HepG2 (cell line): ENCODE results near the gene PIGBOS1. TPM values are rescaled to one million over a fixed set of nuclear protein-coding genes. Genes with fewer than 3 reads are reported as not detected.

Source experiments
- ARHGAP35 ChIP-seq: sonication (generic); formaldehyde crosslinking; IDR thresholded peaks from 2 replicates; pipeline ENCODE4 v1.9.0; 2022; ENCODE audit warnings: mild to moderate bottlenecking, inconsistent platforms, moderate library complexity, missing genetic modification reagents, borderline replicate concordance
- ELF3 ChIP-seq: IDR thresholded peaks from 2 replicates; pipeline ENCODE4 v1.6.1; 2016; ENCODE audit warnings: missing genetic modification reagents, missing compliant biosample characterization
- KLF11 ChIP-seq: IDR thresholded peaks from 2 replicates; pipeline ENCODE4 v1.6.1; 2016; ENCODE audit warnings: missing compliant biosample characterization
- NCOR1 ChIP-seq: fragments of 200-600 bp; sonication (generic); IDR thresholded peaks from 2 replicates; pipeline ENCODE4 v1.7.0; 2017; ENCODE audit warnings: antibody characterized with exemption, low read length, borderline replicate concordance
- POLR2A ChIP-seq, 2 experiments: IDR thresholded peaks; 2 replicates each; pipeline ENCODE4 v1.6.1; 2011; ENCODE audit warnings: low read depth in 2 of 2, low read length in 2 of 2, mild to moderate bottlenecking in 1 of 2, moderate library complexity in 1 of 2; ENCODE audit not compliant: insufficient read depth in 1 of 2
- SMARCE1 ChIP-seq: fragments of 450-650 bp; IDR thresholded peaks from 2 replicates; pipeline ENCODE4 v1.6.1; 2017; ENCODE audit warnings: borderline replicate concordance
- ZNF282 ChIP-seq: fragments of 450-650 bp; IDR thresholded peaks from 2 replicates; pipeline ENCODE4 v1.6.1; 2018; ENCODE audit not compliant: partially characterized antibody
- ZNF407 ChIP-seq: sonication (generic); formaldehyde crosslinking; IDR thresholded peaks from one replicate; pipeline ENCODE4 v1.5.1; 2020; ENCODE audit warnings: mild to moderate bottlenecking, missing genetic modification reagents; ENCODE audit errors: not compliant biosample characterization
- ZNF567 ChIP-seq: sonication (generic); formaldehyde crosslinking; IDR thresholded peaks from 2 replicates; pipeline ENCODE4 v1.8.1; 2023; ENCODE audit warnings: mild to moderate bottlenecking, missing genetic modification reagents, borderline replicate concordance
- ZNF577 ChIP-seq: sonication (generic); formaldehyde crosslinking; IDR thresholded peaks from 2 replicates; pipeline ENCODE4 v1.4.0; 2020; ENCODE audit warnings: mild to moderate bottlenecking, low read depth, missing genetic modification reagents, borderline replicate concordance
- ZNF670 ChIP-seq: sonication (generic); formaldehyde crosslinking; IDR thresholded peaks from 2 replicates; pipeline ENCODE4 v1.8.0; 2022; ENCODE audit warnings: mild to moderate bottlenecking, missing genetic modification reagents, borderline replicate concordance
- ZSCAN12 ChIP-seq: sonication (generic); formaldehyde crosslinking; IDR thresholded peaks from 2 replicates; pipeline ENCODE4 v1.9.0; 2021; ENCODE audit warnings: mild to moderate bottlenecking, missing genetic modification reagents
- ZSCAN31 ChIP-seq: sonication (generic); formaldehyde crosslinking; IDR thresholded peaks from 2 replicates; pipeline ENCODE4 v1.5.0; 2020; ENCODE audit warnings: low read depth, mild to moderate bottlenecking, missing genetic modification reagents
- polyA plus RNA-seq, 8 experiments: library from polyadenylated mRNA; depleted of rRNA in 3 of 8; stranded (reverse) in 7 of 8; unstranded in 1 of 8; fragments of >200 nt; fragmentation: Illumina TruSeq in 4 of 8; extraction: Trizol in 4 of 8; gene quantifications; 2 replicates each; pipeline versions ENCODE4 v1.2.1 to v1.2.3, GENCODE V29; 2011 to 2016; ENCODE audit warnings: low read depth in 4 of 8, missing spikeins in 1 of 8, mixed read lengths in 1 of 8; ENCODE audit not compliant: insufficient read depth in 1 of 8
- total RNA-seq, 5 experiments: library from RNA; depleted of rRNA; stranded (reverse); fragments of >200 nt; fragmentation: Illumina TruSeq; extraction: Trizol; gene quantifications; 2 replicates each; pipeline ENCODE4 v1.2.3, GENCODE V29; 2016; ENCODE audit warnings: low read depth in 1 of 5
- TF ChIP-seq, protein P1 (sequence below): IDR thresholded peaks from 2 replicates; pipeline ENCODE4 v1.6.1; 2012; ENCODE audit warnings: inconsistent platforms
- TF ChIP-seq, protein P2 (sequence below): sonication (generic); formaldehyde crosslinking; IDR thresholded peaks from 2 replicates; pipeline ENCODE4 v1.4.0; 2020; ENCODE audit warnings: missing genetic modification reagents, mild to moderate bottlenecking, borderline replicate concordance

Gene PIGBOS1
- total and polyA plus RNA-seq, 2 of the 13 experiments (the other 11 are each of a cell fraction or from before 2014, with no cell fraction given) = 14.8 to 22.1 TPM

DNA sequence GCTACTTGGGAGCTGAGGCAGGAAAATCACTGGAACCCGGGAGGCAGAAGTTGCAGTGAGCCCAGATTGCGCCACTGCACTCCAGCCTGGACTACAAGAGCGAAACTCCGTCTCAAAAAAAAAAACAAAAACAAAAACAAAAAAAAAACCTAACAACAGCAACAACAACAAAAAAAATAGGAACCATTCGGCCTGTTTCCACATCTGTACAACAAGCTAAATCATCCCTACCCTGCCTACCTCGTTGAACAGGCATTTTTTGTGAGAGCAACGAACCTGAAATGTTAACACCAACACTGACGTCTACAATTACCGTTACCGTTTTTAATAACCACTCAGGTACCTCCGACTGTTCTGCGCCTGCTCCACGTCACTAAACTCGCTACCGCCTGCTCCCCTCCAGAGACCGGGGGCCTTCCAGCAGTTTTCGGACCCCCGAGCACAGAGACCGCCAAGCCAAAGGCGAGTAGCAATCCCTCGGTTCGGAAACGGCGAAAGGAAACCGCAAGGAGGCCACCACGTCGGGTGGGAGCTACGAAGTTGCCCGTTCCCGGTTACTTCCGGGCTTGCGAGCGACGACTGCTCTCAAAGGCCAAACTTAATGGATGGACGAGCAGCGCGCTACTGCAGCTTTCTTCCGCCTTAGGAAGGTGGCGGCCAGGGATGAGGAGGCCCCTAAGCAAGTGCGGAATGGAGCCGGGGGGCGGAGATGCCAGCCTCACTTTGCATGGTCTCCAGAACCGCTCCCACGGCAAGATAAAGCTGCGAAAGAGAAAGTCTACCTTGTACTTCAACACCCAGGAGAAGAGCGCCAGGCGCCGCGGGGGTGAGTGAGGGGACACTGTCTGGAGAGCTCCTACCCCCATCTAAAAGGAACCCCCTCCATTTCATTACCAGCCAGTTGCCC, at the start of gene PIGBOS1, which contains the start of gene PIGB (continued):
- peak; percentile 83 to 85 for TF ChIP-seq POLR2A (IDR thresholded peaks at IDR 0.05; ENCODE audit: insufficient read depth in 1 of 2, low read depth in 2 of 2, low read length in 2 of 2)
- TF ChIP-seq SMARCE1 = no peak
- TF ChIP-seq ARHGAP35 (CRISPR knock-in tag) = peak; percentile 71; the same call in 1 of the 2 replicates
- no peak for TF ChIP-seq KLF11 (CRISPR knock-in tag)
- TF ChIP-seq ZSCAN12 (CRISPR knock-in tag) = no peak
- no peak for TF ChIP-seq ZNF282
- no peak for TF ChIP-seq NCOR1
- peak; percentile 79; the same call in 1 of the 2 replicates for TF ChIP-seq ZSCAN31 (CRISPR knock-in tag)
- no peak for TF ChIP-seq ZNF407 (CRISPR knock-in tag)
- TF ChIP-seq, protein P1, sequence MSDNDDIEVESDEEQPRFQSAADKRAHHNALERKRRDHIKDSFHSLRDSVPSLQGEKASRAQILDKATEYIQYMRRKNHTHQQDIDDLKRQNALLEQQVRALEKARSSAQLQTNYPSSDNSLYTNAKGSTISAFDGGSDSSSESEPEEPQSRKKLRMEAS = peak; percentile 78
- TF ChIP-seq, protein P2, sequence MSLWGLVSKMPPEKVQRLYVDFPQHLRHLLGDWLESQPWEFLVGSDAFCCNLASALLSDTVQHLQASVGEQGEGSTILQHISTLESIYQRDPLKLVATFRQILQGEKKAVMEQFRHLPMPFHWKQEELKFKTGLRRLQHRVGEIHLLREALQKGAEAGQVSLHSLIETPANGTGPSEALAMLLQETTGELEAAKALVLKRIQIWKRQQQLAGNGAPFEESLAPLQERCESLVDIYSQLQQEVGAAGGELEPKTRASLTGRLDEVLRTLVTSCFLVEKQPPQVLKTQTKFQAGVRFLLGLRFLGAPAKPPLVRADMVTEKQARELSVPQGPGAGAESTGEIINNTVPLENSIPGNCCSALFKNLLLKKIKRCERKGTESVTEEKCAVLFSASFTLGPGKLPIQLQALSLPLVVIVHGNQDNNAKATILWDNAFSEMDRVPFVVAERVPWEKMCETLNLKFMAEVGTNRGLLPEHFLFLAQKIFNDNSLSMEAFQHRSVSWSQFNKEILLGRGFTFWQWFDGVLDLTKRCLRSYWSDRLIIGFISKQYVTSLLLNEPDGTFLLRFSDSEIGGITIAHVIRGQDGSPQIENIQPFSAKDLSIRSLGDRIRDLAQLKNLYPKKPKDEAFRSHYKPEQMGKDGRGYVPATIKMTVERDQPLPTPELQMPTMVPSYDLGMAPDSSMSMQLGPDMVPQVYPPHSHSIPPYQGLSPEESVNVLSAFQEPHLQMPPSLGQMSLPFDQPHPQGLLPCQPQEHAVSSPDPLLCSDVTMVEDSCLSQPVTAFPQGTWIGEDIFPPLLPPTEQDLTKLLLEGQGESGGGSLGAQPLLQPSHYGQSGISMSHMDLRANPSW (CRISPR knock-in tag) = no peak
- peak; percentile 99 for TF ChIP-seq ELF3
- TF ChIP-seq ZNF670 (CRISPR knock-in tag) = 0 out of 2 replicates have a peak, but pooled peaks have one; percentile 57
- no peak for TF ChIP-seq ZNF577
- TF ChIP-seq ZNF567 = no peak
